GM10266 (cell line): Measurements from ENCODE around the gene SEC11A.
"Not testable (repeated sequence)": the region's sequence is repeated elsewhere in the genome, so short reads cannot be mapped to it uniquely, and the experiment has no call there.

Source experiments
- DNase-seq: peaks from one replicate; pipeline ENCODE4 v3.0.0; 2012; ENCODE audit errors: extremely low spot score
- TF ChIP-seq, protein P1 (sequence below): IDR thresholded peaks from 2 replicates; pipeline ENCODE4 v1.5.1; 2012; ENCODE audit warnings: mild to moderate bottlenecking, low read depth; ENCODE audit not compliant: control insufficient read depth, insufficient read depth; ENCODE audit errors: missing control alignments

SEC11A gene

DNA sequence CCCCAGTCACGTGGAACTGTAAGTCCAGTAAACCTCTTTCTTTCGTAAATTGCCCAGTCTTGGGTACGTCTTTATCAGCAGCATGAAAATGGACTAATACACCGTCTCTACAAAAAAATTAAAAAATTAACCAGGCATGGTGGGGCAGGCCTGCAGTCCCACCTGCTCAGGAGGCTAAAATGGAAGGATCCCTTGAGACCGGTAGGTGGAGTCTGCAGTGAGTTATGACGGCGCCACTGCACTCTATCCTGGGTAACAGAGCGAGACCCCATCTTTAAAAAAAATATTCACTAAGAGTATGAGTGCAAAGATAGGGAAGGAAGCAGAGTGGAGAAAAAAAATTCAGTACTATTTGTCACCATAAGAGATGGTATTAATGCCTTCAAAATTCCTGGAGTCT is 25.6 kb downstream of the SEC11A start:
- TF ChIP-seq, protein P1, sequence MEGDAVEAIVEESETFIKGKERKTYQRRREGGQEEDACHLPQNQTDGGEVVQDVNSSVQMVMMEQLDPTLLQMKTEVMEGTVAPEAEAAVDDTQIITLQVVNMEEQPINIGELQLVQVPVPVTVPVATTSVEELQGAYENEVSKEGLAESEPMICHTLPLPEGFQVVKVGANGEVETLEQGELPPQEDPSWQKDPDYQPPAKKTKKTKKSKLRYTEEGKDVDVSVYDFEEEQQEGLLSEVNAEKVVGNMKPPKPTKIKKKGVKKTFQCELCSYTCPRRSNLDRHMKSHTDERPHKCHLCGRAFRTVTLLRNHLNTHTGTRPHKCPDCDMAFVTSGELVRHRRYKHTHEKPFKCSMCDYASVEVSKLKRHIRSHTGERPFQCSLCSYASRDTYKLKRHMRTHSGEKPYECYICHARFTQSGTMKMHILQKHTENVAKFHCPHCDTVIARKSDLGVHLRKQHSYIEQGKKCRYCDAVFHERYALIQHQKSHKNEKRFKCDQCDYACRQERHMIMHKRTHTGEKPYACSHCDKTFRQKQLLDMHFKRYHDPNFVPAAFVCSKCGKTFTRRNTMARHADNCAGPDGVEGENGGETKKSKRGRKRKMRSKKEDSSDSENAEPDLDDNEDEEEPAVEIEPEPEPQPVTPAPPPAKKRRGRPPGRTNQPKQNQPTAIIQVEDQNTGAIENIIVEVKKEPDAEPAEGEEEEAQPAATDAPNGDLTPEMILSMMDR: no peak
- DNase-seq: no peak

DNA sequence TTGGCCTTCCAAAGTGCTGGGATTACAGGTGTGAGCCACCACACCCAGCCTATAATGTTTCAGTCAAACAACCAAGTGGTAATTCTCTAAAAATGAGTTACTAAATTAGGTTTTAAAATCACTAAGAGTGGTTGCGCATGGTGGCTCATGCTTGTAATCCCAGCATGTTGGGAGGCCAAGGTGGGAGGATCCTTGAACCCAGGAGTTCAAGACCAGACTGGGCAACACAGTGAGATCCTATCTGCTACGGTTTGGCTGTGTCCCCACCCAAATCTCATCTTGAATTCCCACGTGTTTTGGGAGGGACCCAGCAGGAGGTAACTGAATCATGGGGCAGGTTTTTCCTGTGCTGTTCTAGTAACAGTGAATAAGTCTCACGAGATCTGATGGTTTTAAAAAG is 26.1 kb downstream of the SEC11A start:
- DNase-seq: no peak
- TF ChIP-seq, protein P1: no peak

DNA sequence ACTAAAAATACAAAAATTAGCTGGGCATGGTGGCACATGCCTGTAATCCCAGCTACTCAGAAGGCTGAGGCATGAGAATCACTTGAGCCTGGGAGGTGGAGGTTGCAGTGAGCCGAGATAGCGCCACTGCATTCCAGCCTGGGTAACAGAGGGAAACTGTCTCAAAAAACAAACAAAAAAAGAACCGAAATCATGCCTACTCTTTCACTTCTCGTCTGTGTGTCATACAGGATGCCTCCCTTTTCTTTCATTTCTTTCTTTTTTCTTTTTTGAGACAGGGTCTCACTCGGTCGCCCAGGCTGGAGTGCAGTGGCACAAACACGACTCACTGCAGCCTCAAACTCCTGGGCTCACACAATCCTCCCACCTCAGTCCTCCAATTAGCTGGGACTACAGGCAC is 29.5 kb downstream of the SEC11A start:
- DNase-seq: not testable (repeated sequence)

DNA sequence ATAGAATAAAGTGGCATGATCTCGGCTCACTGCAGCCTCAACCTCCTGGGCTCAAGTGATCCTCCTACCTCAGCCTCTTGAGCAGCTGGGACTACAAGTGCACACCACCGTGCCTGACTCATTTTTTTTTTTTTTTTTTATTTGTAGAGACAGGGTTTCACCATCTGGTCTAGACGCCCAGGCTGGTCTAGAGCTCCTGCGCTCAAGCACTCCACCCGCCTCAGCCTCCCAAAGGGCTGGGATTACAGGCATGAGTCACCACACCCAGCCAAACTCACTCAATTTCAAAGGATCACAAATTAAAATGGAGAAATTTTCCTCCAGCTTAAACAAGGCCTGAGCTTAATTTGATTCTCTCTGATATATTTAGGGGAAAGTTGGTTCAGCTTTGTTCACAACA is 30.6 kb downstream of the SEC11A start:
- no peak for DNase-seq
- TF ChIP-seq, protein P1: no peak

DNA sequence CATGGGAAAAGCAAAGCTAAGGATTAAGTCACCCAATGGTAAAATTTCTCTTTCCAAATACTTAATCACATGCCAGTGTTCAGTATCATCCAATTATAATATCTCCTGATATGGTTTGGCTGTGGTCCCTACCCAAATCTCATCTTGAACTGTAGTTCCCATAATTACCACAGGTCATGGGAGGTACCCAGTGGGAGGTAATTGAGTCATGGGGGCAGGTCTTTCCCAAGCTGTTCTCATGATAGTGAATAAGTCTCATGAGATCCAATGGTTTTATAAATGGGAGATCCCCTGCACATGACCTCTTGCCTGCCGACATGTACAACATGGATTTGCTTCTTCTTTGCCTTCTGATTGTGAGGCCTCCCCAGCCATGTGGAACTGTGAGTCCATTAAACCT is 31.8 kb downstream of the SEC11A start:
- no peak for DNase-seq
- TF ChIP-seq, protein P1: no peak

DNA sequence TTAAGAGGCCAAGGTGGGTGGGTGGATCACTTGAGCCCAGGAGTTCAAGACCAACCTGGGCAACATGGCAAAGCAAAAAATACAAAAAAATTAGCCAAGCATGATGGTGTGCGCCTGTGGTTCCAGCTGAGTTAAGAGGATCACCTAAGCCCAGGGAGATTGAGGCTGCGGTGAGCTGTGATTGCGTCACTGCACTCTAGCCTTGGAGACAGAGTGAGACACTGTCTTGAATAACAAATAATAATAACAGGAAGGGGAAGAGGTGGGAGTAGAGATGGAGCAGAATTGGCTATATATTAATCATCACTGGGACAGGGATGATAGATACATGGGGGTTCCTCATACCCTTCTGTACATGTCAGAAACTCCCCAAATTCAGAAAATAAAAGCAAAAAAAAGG is 34.1 kb downstream of the SEC11A start:
- no peak for DNase-seq
- TF ChIP-seq, protein P1: no peak

DNA sequence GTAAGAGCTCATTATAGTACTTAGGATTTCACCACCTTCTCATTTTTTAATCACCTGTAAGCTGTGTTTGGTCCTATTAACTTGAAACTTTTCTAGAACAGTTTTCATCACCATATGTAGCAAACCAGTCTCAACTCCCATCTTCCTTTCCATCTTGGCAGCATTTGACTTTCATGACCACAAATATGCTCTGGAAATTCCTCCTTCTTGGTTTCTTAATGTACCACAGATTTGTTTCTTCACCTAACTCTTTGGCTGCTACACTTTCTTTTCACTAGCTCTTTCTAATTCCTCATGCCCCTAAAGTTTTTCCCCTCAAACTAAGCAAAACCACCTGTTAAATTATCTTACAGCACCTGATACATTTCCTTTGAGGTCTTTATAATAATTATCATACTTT is 44.7 kb downstream of the SEC11A start:
- TF ChIP-seq, protein P1: no peak
- no peak for DNase-seq

DNA sequence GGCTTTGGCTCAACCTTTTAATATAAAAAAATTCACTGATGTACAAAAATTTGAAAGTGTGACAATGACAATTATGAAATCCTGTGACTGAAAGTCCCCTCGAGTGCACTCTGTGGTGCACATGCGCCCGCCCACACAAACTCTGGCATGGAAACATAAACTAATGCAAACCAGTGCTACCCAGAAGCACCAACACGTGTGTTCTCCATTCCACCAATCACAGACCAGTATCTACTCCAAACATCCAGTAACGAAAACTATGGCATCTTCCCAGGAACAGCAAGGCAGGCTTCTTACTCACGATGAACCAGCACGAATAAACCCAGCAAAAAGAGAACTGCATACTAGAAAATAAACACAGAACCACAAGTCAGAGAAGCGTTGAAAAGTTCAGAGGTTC is 46.2 kb downstream of the SEC11A start:
- TF ChIP-seq, protein P1: no peak
- DNase-seq: no peak
